T-helper 2 cell treated with Interferon-gamma antibody and Interleukin-4, amounts not matched to agents 100 ng/mL and 5 ng/mL, for 36 hours (primary cell): ENCODE measurements around the gene KRT7. TPM values are rescaled to one million over a fixed set of nuclear protein-coding genes. Genes with fewer than 3 reads are reported as not detected.

Experiments
- intact Hi-C: fragments of 100-400 bp; cut with micrococcal nuclease; formaldehyde crosslinking; loops from one replicate; pipeline ENCODE4 v1.15.1; 2023
- total RNA-seq: library from RNA; stranded (reverse); gene quantifications from 2 replicates; pipeline ENCODE4 v1.2.3, GENCODE V29; 2022

Gene KRT7
- total RNA-seq, 1 donor from 2014 or later: 5.3 TPM

GRCh38 chr12:52296572-52297215 lies 63.7 kb downstream of the KRT7 start:
- intact Hi-C loops: no loop called here

Other genes starting within 250 kb of the KRT7 start
- gene TAMALIN, start 226.3 kb upstream of the KRT7 start, total RNA-seq: 2.1 and 2.4 TPM in 2 replicates
- 4.4 and 6.4 TPM in 2 replicates for gene NR4A1, start 181.8 kb upstream of the KRT7 start, total RNA-seq
- gene ATG101, start 163.3 kb upstream of the KRT7 start, total RNA-seq: 34.9 and 38.4 TPM in 2 replicates
- not detected in 2 replicates for gene SMIM41, start 153.5 kb upstream of the KRT7 start, total RNA-seq
- not detected in 2 replicates for gene KRT80, start 41.2 kb upstream of the KRT7 start, total RNA-seq
- 0.48 and 0.50 TPM in 2 replicates for gene KRT86, start 41.4 kb downstream of the KRT7 start, total RNA-seq
- 0.11 TPM in 1 of 2 replicates, not detected in the other for gene KRT81, start 58.3 kb downstream of the KRT7 start, total RNA-seq
- gene KRT83, start 88.2 kb downstream of the KRT7 start, total RNA-seq: not detected in 2 replicates
- gene KRT85, start 134.2 kb downstream of the KRT7 start, total RNA-seq: not detected in 2 replicates
- not detected in 2 replicates for gene KRT84, start 152.4 kb downstream of the KRT7 start, total RNA-seq
- gene KRT82, start 173.1 kb downstream of the KRT7 start, total RNA-seq: not detected in 2 replicates
- gene KRT75, start 201.1 kb downstream of the KRT7 start, total RNA-seq: not detected in 2 replicates
- gene KRT6B, start 218.9 kb downstream of the KRT7 start, total RNA-seq: not detected in 2 replicates
- gene KRT6C, start 240.6 kb downstream of the KRT7 start, total RNA-seq: not detected in 2 replicates